Fibroblast of mammary gland (primary cell): Measurements from ENCODE around the gene SMC5.
A peak's percentile ranks its signal among the peaks of the same experiment; 100 is the strongest.

ENCODE experiments used
- DNase-seq: peaks from one replicate; pipeline ENCODE4 v3.0.0-alpha.2; 2010; ENCODE audit warnings: low read depth
- H3K4me3 ChIP-seq: 2 replicates; pipeline ENCODE4 v1.5.1; 2011; ENCODE audit warnings: low read depth, mild to moderate bottlenecking, low read length, moderate library complexity; ENCODE audit not compliant: control insufficient read depth
- CTCF ChIP-seq: conservative IDR thresholded peaks from 2 replicates; pipeline ENCODE4 v1.5.1; 2011; ENCODE audit warnings: low read depth, low read length, inconsistent platforms; ENCODE audit not compliant: control insufficient read depth, insufficient read depth

SMC5 gene

GRCh38 chr9:70258692-70259511, at the start of gene SMC5:
Gene SMC5 (plus strand): TSS chr9:70258978. CDS start chr9:70259079, 101 bp downstream.
- peak within 1 kb of the TSS; percentile 78 for H3K4me3 ChIP-seq
- no peak for TF ChIP-seq CTCF
- peak; percentile 94 for DNase-seq

- H3K4me3 ChIP-seq: no peak overlapping the region
- DNase-seq: no peak
- TF ChIP-seq CTCF: no peak
These were observed 41.7 kb upstream of the SMC5 start for GRCh38 chr9:70217029-70217428.

GRCh38 chr9:70218767-70219166, 40.0 kb upstream of the SMC5 start:
- peak; percentile 87 for DNase-seq
- TF ChIP-seq CTCF: no peak

GRCh38 chr9:70220216-70220615, 38.6 kb upstream of the SMC5 start:
- no peak for TF ChIP-seq CTCF
- H3K4me3 ChIP-seq: no peak overlapping the region

More at GRCh38 chr9:70218767-70219166, 40.0 kb upstream of the SMC5 start:
- no peak overlapping the region for H3K4me3 ChIP-seq

GRCh38 chr9:70222354-70222753, 36.4 kb upstream of the SMC5 start:
- peak; percentile 41 for DNase-seq
- no peak overlapping the region for H3K4me3 ChIP-seq
- no peak for TF ChIP-seq CTCF

More at GRCh38 chr9:70220216-70220615, 38.6 kb upstream of the SMC5 start:
- no peak for DNase-seq

- DNase-seq: no peak
- no peak overlapping the region for H3K4me3 ChIP-seq
- no peak for TF ChIP-seq CTCF
These were observed 30.7 kb upstream of the SMC5 start for GRCh38 chr9:70228118-70228517.
